Esophagus (tissue), 2 donors: ENCODE measurements around the gene SPARC. TPM values are rescaled to one million over a fixed set of nuclear protein-coding genes. Genes with fewer than 3 reads are reported as not detected.
A peak's percentile ranks its signal among the peaks of the same experiment; 100 is the strongest.

ENCODE experiments used
- H3K27ac ChIP-seq, 2 donors: one replicate each; pipeline ENCODE4 v1.5.1; 2013; ENCODE audit warnings: low read depth in 2 of 2, mild to moderate bottlenecking in 2 of 2, inconsistent platforms in 1 of 2, low read length in 1 of 2, moderate library complexity in 1 of 2
- H3K27me3 ChIP-seq, 2 donors: one replicate each; pipeline ENCODE4 v1.6.1; 2013; ENCODE audit warnings: low read length in 2 of 2, control low read depth in 1 of 2, mild to moderate bottlenecking in 1 of 2; ENCODE audit not compliant: insufficient read depth in 2 of 2, control insufficient read depth in 1 of 2
- H3K36me3 ChIP-seq, 2 donors: one replicate each; pipeline ENCODE4 v1.6.1; 2013; ENCODE audit warnings: low read length in 1 of 2; ENCODE audit not compliant: control insufficient read depth in 2 of 2, insufficient read depth in 2 of 2
- H3K4me1 ChIP-seq, 2 donors: one replicate each; pipeline ENCODE4 v1.6.1; 2013; ENCODE audit warnings: low read length in 1 of 2; ENCODE audit not compliant: control insufficient read depth in 2 of 2, insufficient read depth in 2 of 2
- H3K4me3 ChIP-seq, 2 donors: one replicate each; pipeline ENCODE4 v1.5.1; 2013; ENCODE audit warnings: low read length in 2 of 2, mild to moderate bottlenecking in 2 of 2, low read depth in 1 of 2, moderate library complexity in 1 of 2
- H3K9me3 ChIP-seq, 2 donors: one replicate each; pipeline ENCODE4 v1.6.1; 2013; ENCODE audit warnings: mild to moderate bottlenecking in 2 of 2, low read depth in 1 of 2, low read length in 1 of 2, moderate library complexity in 1 of 2; ENCODE audit not compliant: control insufficient read depth in 2 of 2, insufficient read depth in 1 of 2
- WGBS, 2 donors: extraction: QIAGEN DNeasy Blood & Tissue Kit; methylation state at CpG; one replicate each; pipeline ENCODE4 v1.1.7; 2013; 5-methylcytosine and 5-hydroxymethylcytosine counted together
- polyA plus RNA-seq, 2 donors: library from polyadenylated mRNA; stranded (reverse); fragments of 200-250 nt; gene quantifications; one replicate each; pipeline ENCODE4 v1.2.3, GENCODE V29; 2013
- donor health status: healthy with polysubstance abuse.
- donor health status: Bipolar disorder and iron deficiency.

Gene SPARC
- polyA plus RNA-seq, 2 donors, result 12.1 to 52.5 TPM

GRCh38 chr5:151633892-151634291, 52.8 kb downstream of the SPARC start:
- H3K4me1 ChIP-seq, result peaks cover 0 to 18% of the 10 kb centered on the region in 2 donors
- H3K36me3 ChIP-seq, result no peaks in the 10 kb centered on the region
- no peaks in the 10 kb centered on the region for H3K9me3 ChIP-seq
- H3K27me3 ChIP-seq, result no peaks in the 10 kb centered on the region
- H3K4me3 ChIP-seq, result no peak overlapping the region
- WGBS, 2 donors, result 57 to 89% methylated on average over 1 of the region's 1 CpG
- H3K27ac ChIP-seq, result peak overlapping the region; percentile 76 to 94

GRCh38 chr5:151632941-151633340, 53.8 kb downstream of the SPARC start:
- WGBS, 2 donors, result 47 to 69% methylated on average over 8 of the region's 8 CpGs
- no peaks in the 10 kb centered on the region for H3K36me3 ChIP-seq
- no peaks in the 10 kb centered on the region for H3K9me3 ChIP-seq
- no peaks in the 10 kb centered on the region for H3K27me3 ChIP-seq
- peaks cover 2 to 18% of the 10 kb centered on the region in 2 donors for H3K4me1 ChIP-seq
- peak overlapping the region; percentile 76 to 94 for H3K27ac ChIP-seq
- H3K4me3 ChIP-seq, result peak overlapping the region; percentile 15 to 21

GRCh38 chr5:151632524-151632923, 54.2 kb downstream of the SPARC start:
- WGBS, 2 donors, result 49 to 59% methylated on average over 15 of the region's 15 CpGs
- Histone ChIP-seq H3K9me3 (no peaks in the 10 kb centered on the region), H3K27ac (peak overlapping the region; percentile 76 to 94), H3K4me1 (peaks cover 2 to 20% of the 10 kb centered on the region in 2 donors), H3K27me3 (no peaks in the 10 kb centered on the region), H3K36me3 (no peaks in the 10 kb centered on the region), H3K4me3 (peak overlapping the region; percentile 15 to 21)

- Histone ChIP-seq H3K4me3 (peak overlapping the region in 1 of 2 donors; percentile 21), H3K4me1 (peaks cover 2 to 20% of the 10 kb centered on the region in 2 donors), H3K27me3 (no peaks in the 10 kb centered on the region), H3K36me3 (no peaks in the 10 kb centered on the region), H3K9me3 (no peaks in the 10 kb centered on the region), H3K27ac (no peak overlapping the region)
- WGBS, 2 donors, result 94 to 97% methylated on average over 5 of the region's 5 CpGs
These were observed 54.8 kb downstream of the SPARC start for GRCh38 chr5:151631941-151632340.

- H3K9me3 ChIP-seq, result no peaks in the 10 kb centered on the region
- H3K36me3 ChIP-seq, result no peaks in the 10 kb centered on the region
- H3K4me3 ChIP-seq, result no peak overlapping the region
- H3K27me3 ChIP-seq, result no peaks in the 10 kb centered on the region
- H3K27ac ChIP-seq, result no peak overlapping the region
- H3K4me1 ChIP-seq, result peaks cover 2 to 14% of the 10 kb centered on the region in 2 donors
These were observed 56.6 kb downstream of the SPARC start for GRCh38 chr5:151630088-151630487.

GRCh38 chr5:151628112-151628823, 58.4 kb downstream of the SPARC start:
- Histone ChIP-seq H3K9me3 (no peaks in the 10 kb centered on the region), H3K4me1 (peaks cover 2 to 14% of the 10 kb centered on the region in 2 donors), H3K27ac (peak overlapping the region; percentile 60 to 87), H3K36me3 (no peaks in the 10 kb centered on the region), H3K27me3 (no peaks in the 10 kb centered on the region), H3K4me3 (no peak overlapping the region)
- WGBS, 2 donors, result 37 to 54% methylated on average over 7 of the region's 7 CpGs

GRCh38 chr5:151627650-151628049, 59.1 kb downstream of the SPARC start:
- H3K9me3 ChIP-seq, result no peaks in the 10 kb centered on the region
- no peaks in the 10 kb centered on the region for H3K27me3 ChIP-seq
- H3K27ac ChIP-seq, result peak overlapping the region; percentile 60 to 87
- H3K4me3 ChIP-seq, result no peak overlapping the region
- H3K36me3 ChIP-seq, result no peaks in the 10 kb centered on the region
- H3K4me1 ChIP-seq, result peaks cover 2 to 10% of the 10 kb centered on the region in 2 donors
- 68% methylated on average over 6 of the region's 6 CpGs for WGBS, 2 donors

- H3K36me3 ChIP-seq, result no peaks in the 10 kb centered on the region
- H3K9me3 ChIP-seq, result no peaks in the 10 kb centered on the region
- no peak overlapping the region for H3K4me3 ChIP-seq
- H3K4me1 ChIP-seq, result peaks cover 2 to 7% of the 10 kb centered on the region in 2 donors
- no peak overlapping the region for H3K27ac ChIP-seq
- no peaks in the 10 kb centered on the region for H3K27me3 ChIP-seq
- 75 to 79% methylated on average over 9 of the region's 9 CpGs for WGBS, 2 donors
These were observed 61.4 kb downstream of the SPARC start for GRCh38 chr5:151625285-151625684.

- Histone ChIP-seq H3K27me3 (no peaks in the 10 kb centered on the region), H3K36me3 (no peaks in the 10 kb centered on the region), H3K27ac (peak overlapping the region; percentile 36 to 48), H3K9me3 (no peaks in the 10 kb centered on the region), H3K4me1 (peaks cover 2 to 11% of the 10 kb centered on the region in 2 donors), H3K4me3 (no peak overlapping the region)
- 37 to 47% methylated on average over 8 of the region's 8 CpGs for WGBS, 2 donors
These were observed 62.2 kb downstream of the SPARC start for GRCh38 chr5:151624476-151624875.
